ENCODE results near the gene ZSCAN21. TPM values are rescaled to one million over a fixed set of nuclear protein-coding genes. Genes with fewer than 3 reads are reported as not detected.

Gene ZSCAN21
- total and polyA plus RNA-seq, 4 donors = 4.7 to 13.1 (median 7.1) TPM

- Histone ChIP-seq H3K4me3 (no peak overlapping the region), H3K4me1 (ENCODE audit: control insufficient read depth in 5 of 5, insufficient read depth in 5 of 5, low read length in 5 of 5) (peaks cover 0 to 18% (median 2%) of the 10 kb centered on the region in 5 donors), H3K36me3 (ENCODE audit: control insufficient read depth in 4 of 4, insufficient read depth in 4 of 4, low read length in 4 of 4) (peaks cover 2 to 24% (median 19%) of the 10 kb centered on the region in 4 donors), H3K27me3 (ENCODE audit: control insufficient read depth in 3 of 3, insufficient read depth in 3 of 3, low read length in 2 of 3) (no peaks in the 10 kb centered on the region), H3K9ac (ENCODE audit: insufficient read depth in 1 of 2, low read length in 2 of 2) (peak overlapping the region in 1 of 2 donors; percentile 66), H3K27ac (ENCODE audit: low read depth in 1 of 2, low read length in 1 of 2) (peak overlapping the region; percentile 89 to 91), H3K9me3 (ENCODE audit: control insufficient read depth in 4 of 4, insufficient read depth in 3 of 4, low read length in 3 of 4) (no peaks in the 10 kb centered on the region)
- TF ChIP-seq, protein P1, sequence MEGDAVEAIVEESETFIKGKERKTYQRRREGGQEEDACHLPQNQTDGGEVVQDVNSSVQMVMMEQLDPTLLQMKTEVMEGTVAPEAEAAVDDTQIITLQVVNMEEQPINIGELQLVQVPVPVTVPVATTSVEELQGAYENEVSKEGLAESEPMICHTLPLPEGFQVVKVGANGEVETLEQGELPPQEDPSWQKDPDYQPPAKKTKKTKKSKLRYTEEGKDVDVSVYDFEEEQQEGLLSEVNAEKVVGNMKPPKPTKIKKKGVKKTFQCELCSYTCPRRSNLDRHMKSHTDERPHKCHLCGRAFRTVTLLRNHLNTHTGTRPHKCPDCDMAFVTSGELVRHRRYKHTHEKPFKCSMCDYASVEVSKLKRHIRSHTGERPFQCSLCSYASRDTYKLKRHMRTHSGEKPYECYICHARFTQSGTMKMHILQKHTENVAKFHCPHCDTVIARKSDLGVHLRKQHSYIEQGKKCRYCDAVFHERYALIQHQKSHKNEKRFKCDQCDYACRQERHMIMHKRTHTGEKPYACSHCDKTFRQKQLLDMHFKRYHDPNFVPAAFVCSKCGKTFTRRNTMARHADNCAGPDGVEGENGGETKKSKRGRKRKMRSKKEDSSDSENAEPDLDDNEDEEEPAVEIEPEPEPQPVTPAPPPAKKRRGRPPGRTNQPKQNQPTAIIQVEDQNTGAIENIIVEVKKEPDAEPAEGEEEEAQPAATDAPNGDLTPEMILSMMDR (IDR thresholded peaks at IDR 0.05; ENCODE audit: control extremely low read depth, extremely low read depth) = no peak
- no peak for ATAC-seq (ENCODE audit: insufficient read depth, low FRiP score)
- DNase-seq = no peak
- WGBS, 2 donors = 74 to 79% methylated on average over 11 of the region's 11 CpGs
Measured at GRCh38 chr7:100088095-100088620, 38.6 kb downstream of the ZSCAN21 start.

DNA sequence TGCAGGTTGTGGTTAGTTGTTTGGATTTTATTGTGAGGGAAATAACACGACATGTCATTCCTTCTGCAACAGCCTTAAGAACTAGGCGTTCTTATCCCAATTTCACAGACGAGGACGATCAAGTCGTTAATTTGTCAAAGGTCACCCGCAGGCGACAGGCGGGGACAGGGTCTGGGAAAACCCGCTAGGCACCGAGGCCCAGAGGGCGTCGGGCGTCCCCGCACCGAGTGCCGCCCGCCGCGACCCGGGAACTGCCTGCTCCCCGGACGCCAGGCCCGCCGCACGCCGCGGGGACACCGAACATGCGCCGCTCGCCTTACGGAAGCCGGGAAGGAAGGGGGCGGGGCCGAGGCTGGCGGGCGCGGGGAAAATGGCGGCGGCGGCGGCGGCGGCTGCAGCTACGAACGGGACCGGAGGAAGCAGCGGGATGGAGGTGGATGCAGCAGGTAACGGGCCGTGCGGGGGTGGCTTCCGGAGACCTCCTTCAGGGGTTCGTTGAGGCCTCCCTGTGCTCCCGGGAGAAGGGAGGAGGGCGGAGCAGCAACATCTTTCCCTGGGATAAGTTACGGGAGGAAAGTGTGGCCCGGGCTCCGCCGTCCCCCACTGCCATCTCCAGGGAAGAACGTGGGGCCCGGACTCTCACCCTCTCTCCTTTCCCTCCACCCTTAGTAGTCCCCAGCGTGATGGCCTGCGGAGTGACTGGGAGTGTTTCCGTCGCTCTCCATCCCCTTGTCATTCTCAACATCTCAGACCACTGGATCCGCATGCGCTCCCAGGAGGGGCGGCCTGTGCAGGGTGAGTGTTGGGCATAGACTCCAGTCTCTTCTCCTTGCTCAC lies 39.3 kb downstream of the ZSCAN21 start, which contains the start of gene COPS6:
COPS6 (plus strand) TSS at position 349 of the 837 bp plus-strand sequence; CDS start at position 371, 22 bp downstream.
- Histone ChIP-seq H3K27me3 (ENCODE audit: control insufficient read depth in 3 of 3, insufficient read depth in 3 of 3, low read length in 2 of 3) (no peaks in the 10 kb centered on the region), H3K36me3 (ENCODE audit: control insufficient read depth in 4 of 4, insufficient read depth in 4 of 4, low read length in 4 of 4) (peaks cover 2 to 31% (median 24%) of the 10 kb centered on the region in 4 donors), H3K27ac (ENCODE audit: low read depth in 1 of 2, low read length in 1 of 2) (peak within 1 kb of the TSS; percentile 89 to 91), H3K9ac (ENCODE audit: insufficient read depth in 1 of 2, low read length in 2 of 2) (peak within 1 kb of the TSS; percentile 66 to 68), H3K4me1 (ENCODE audit: control insufficient read depth in 5 of 5, insufficient read depth in 5 of 5, low read length in 5 of 5) (peaks cover 0 to 18% (median 2%) of the 10 kb centered on the region in 5 donors), H3K9me3 (ENCODE audit: control insufficient read depth in 4 of 4, insufficient read depth in 3 of 4, low read length in 3 of 4) (no peaks in the 10 kb centered on the region), H3K4me3 (peak within 1 kb of the TSS; percentile 86)
- ATAC-seq (ENCODE audit: insufficient read depth, low FRiP score) = peak; percentile 90
- peak; percentile 84 to 87 (median 84) for DNase-seq
- 0 to 1% methylated on average over 59 to 68 of the region's 68 CpGs for WGBS, 2 donors
- TF ChIP-seq, protein P1 (IDR thresholded peaks at IDR 0.05; ENCODE audit: control extremely low read depth, extremely low read depth) = no peak

GRCh38 chr7:100089458-100090196 lies 40.1 kb downstream of the ZSCAN21 start:
- 37 to 56% methylated on average over 7 of the region's 7 CpGs for WGBS, 2 donors
- H3K27ac ChIP-seq (ENCODE audit: low read depth in 1 of 2, low read length in 1 of 2) = peak overlapping the region in 1 of 2 donors; percentile 91
- H3K27me3 ChIP-seq (ENCODE audit: control insufficient read depth in 3 of 3, insufficient read depth in 3 of 3, low read length in 2 of 3) = no peaks in the 10 kb centered on the region
- TF ChIP-seq, protein P1 (IDR thresholded peaks at IDR 0.05; ENCODE audit: control extremely low read depth, extremely low read depth) = no peak
- H3K4me1 ChIP-seq (ENCODE audit: control insufficient read depth in 5 of 5, insufficient read depth in 5 of 5, low read length in 5 of 5) = peaks cover 0 to 18% (median 2%) of the 10 kb centered on the region in 5 donors
- no peak for DNase-seq
- peak overlapping the region; percentile 86 for H3K4me3 ChIP-seq
- peak overlapping the region; percentile 44 to 68 for H3K9ac ChIP-seq (ENCODE audit: insufficient read depth in 1 of 2, low read length in 2 of 2)
- no peak for ATAC-seq (ENCODE audit: insufficient read depth, low FRiP score)
- peaks cover 8 to 35% (median 27%) of the 10 kb centered on the region in 4 donors for H3K36me3 ChIP-seq (ENCODE audit: control insufficient read depth in 4 of 4, insufficient read depth in 4 of 4, low read length in 4 of 4)
- H3K9me3 ChIP-seq (ENCODE audit: control insufficient read depth in 4 of 4, insufficient read depth in 3 of 4, low read length in 3 of 4) = no peaks in the 10 kb centered on the region

All from lung (tissue), 12 donors.